ENCODE results near the gene NET1. TPM values are rescaled to one million over a fixed set of nuclear protein-coding genes. Genes with fewer than 3 reads are reported as not detected.

Gene NET1
- polyA plus RNA-seq, 3 donors: 1.2 to 1.7 (median 1.4) TPM

- Mint-ChIP-seq H3K4me3 (no peak overlapping the region), H3K27ac (peak overlapping the region in 1 of 7 donors; percentile 63), H3K27me3 (ENCODE audit: low read depth in 3 of 3) (peaks cover 2 to 3% (median 3%) of the 10 kb centered on the region in 3 donors), H3K36me3 (no peaks in the 10 kb centered on the region), H3K9me3 (no peaks in the 10 kb centered on the region), H3K4me1 (no peaks in the 10 kb centered on the region)
- intact Hi-C loops (cut with micrococcal nuclease): no loop called here
- no peak overlapping the region for H2AFZ ChIP-seq (ENCODE audit: insufficient read depth, low read depth, low read length, poor library complexity, severe bottlenecking)
- H3K79me2 ChIP-seq (ENCODE audit: insufficient read depth, low read length): no peaks in the 10 kb centered on the region
- no peak overlapping the region for H3K9ac ChIP-seq (ENCODE audit: insufficient read depth, low read length, poor library complexity, severe bottlenecking)
- H3K27ac ChIP-seq (ENCODE audit: low read depth in 1 of 2, low read length in 2 of 2): no peak overlapping the region
- H3K4me3 ChIP-seq (replicated peaks in 1 of 3; ENCODE audit: low read depth in 2 of 3, low read length in 3 of 3): no peak overlapping the region
- 79% methylated on average over 12 of the region's 18 CpGs for WGBS (ENCODE audit: insufficient coverage)
- no peaks in the 10 kb centered on the region for H3K36me3 ChIP-seq (replicated peaks in 1 of 2; ENCODE audit: control insufficient read depth in 1 of 2, insufficient read depth in 2 of 2, low read length in 2 of 2)
- no peak for TF ChIP-seq CTCF (IDR thresholded peaks at IDR 0.05)
- H4K20me1 ChIP-seq (ENCODE audit: insufficient read depth, low read length): no peaks in the 10 kb centered on the region
- H3K9me3 ChIP-seq (replicated peaks in 1 of 2; ENCODE audit: control insufficient read depth in 1 of 2, insufficient read depth in 1 of 2, low read length in 2 of 2): no peaks in the 10 kb centered on the region
- no peak overlapping the region for H3K4me2 ChIP-seq (replicated peaks; ENCODE audit: extremely low read depth, low read length, poor library complexity, severe bottlenecking)
- no peaks in the 10 kb centered on the region for H3K27me3 ChIP-seq (ENCODE audit: control insufficient read depth in 2 of 2, insufficient read depth in 2 of 2, low read length in 2 of 2)
- no peak for DNase-seq
- H3K4me1 ChIP-seq (ENCODE audit: control insufficient read depth in 1 of 2, insufficient read depth in 2 of 2, low read length in 2 of 2): no peaks in the 10 kb centered on the region
These were observed 92.1 kb downstream of the NET1 start for GRCh38 chr10:5504146-5505072.

- Mint-ChIP-seq H3K4me3 (no peak overlapping the region), H3K4me1 (no peaks in the 10 kb centered on the region), H3K9me3 (no peaks in the 10 kb centered on the region), H3K36me3 (no peaks in the 10 kb centered on the region), H3K27ac (no peak overlapping the region), H3K27me3 (ENCODE audit: low read depth in 3 of 3) (peaks cover 1 to 5% (median 3%) of the 10 kb centered on the region in 3 donors)
- H4K20me1 ChIP-seq (ENCODE audit: insufficient read depth, low read length): no peaks in the 10 kb centered on the region
- H3K9me3 ChIP-seq (replicated peaks in 1 of 2; ENCODE audit: control insufficient read depth in 1 of 2, insufficient read depth in 1 of 2, low read length in 2 of 2): no peaks in the 10 kb centered on the region
- no peak for DNase-seq
- intact Hi-C loops (cut with micrococcal nuclease): no loop called here
- H3K4me2 ChIP-seq (replicated peaks; ENCODE audit: extremely low read depth, low read length, poor library complexity, severe bottlenecking): no peak overlapping the region
- H3K27ac ChIP-seq (ENCODE audit: low read depth in 1 of 2, low read length in 2 of 2): no peak overlapping the region
- no peaks in the 10 kb centered on the region for H3K79me2 ChIP-seq (ENCODE audit: insufficient read depth, low read length)
- WGBS (ENCODE audit: insufficient coverage): no CpG with 5 or more reads among the region's 2 CpGs
- no peaks in the 10 kb centered on the region for H3K36me3 ChIP-seq (replicated peaks in 1 of 2; ENCODE audit: control insufficient read depth in 1 of 2, insufficient read depth in 2 of 2, low read length in 2 of 2)
- no peaks in the 10 kb centered on the region for H3K27me3 ChIP-seq (ENCODE audit: control insufficient read depth in 2 of 2, insufficient read depth in 2 of 2, low read length in 2 of 2)
- no peaks in the 10 kb centered on the region for H3K4me1 ChIP-seq (ENCODE audit: control insufficient read depth in 1 of 2, insufficient read depth in 2 of 2, low read length in 2 of 2)
- H3K9ac ChIP-seq (ENCODE audit: insufficient read depth, low read length, poor library complexity, severe bottlenecking): no peak overlapping the region
- H2AFZ ChIP-seq (ENCODE audit: insufficient read depth, low read depth, low read length, poor library complexity, severe bottlenecking): no peak overlapping the region
- no peak for TF ChIP-seq CTCF (IDR thresholded peaks at IDR 0.05)
- no peak overlapping the region for H3K4me3 ChIP-seq (replicated peaks in 1 of 3; ENCODE audit: low read depth in 2 of 3, low read length in 3 of 3)
These were observed 93.9 kb downstream of the NET1 start for GRCh38 chr10:5506246-5506645.

Measured in CD14-positive monocyte (primary cell).